ENCODE data around the gene NES.

The NES gene

GRCh38 chr1:156717351-156717750 is 40.1 kb upstream of the NES start:
- TF ChIP-seq CTCF (IDR thresholded peaks at IDR 0.05; ENCODE audit: control insufficient read depth, insufficient read depth, low read depth, low read length, missing control alignments) = no peak
- H3K4me3 ChIP-seq (ENCODE audit: control insufficient read depth, low read depth, low read length) = no peak overlapping the region
- no peak for DNase-seq (ENCODE audit: low read depth)

GRCh38 chr1:156714830-156715229 is 37.6 kb upstream of the NES start:
- H3K4me3 ChIP-seq (ENCODE audit: control insufficient read depth, low read depth, low read length) = no peak overlapping the region
- no peak for TF ChIP-seq CTCF (IDR thresholded peaks at IDR 0.05; ENCODE audit: control insufficient read depth, insufficient read depth, low read depth, low read length, missing control alignments)
- no peak for DNase-seq (ENCODE audit: low read depth)

- no peak overlapping the region for H3K4me3 ChIP-seq (ENCODE audit: control insufficient read depth, low read depth, low read length)
- DNase-seq (ENCODE audit: low read depth) = no peak
- no peak for TF ChIP-seq CTCF (IDR thresholded peaks at IDR 0.05; ENCODE audit: control insufficient read depth, insufficient read depth, low read depth, low read length, missing control alignments)
Measured at GRCh38 chr1:156712626-156713025, 35.4 kb upstream of the NES start.

- DNase-seq (ENCODE audit: low read depth) = no peak
- H3K4me3 ChIP-seq (ENCODE audit: control insufficient read depth, low read depth, low read length) = no peak overlapping the region
- no peak for TF ChIP-seq CTCF (IDR thresholded peaks at IDR 0.05; ENCODE audit: control insufficient read depth, insufficient read depth, low read depth, low read length, missing control alignments)
Measured at GRCh38 chr1:156711011-156711817, 34.0 kb upstream of the NES start.

- no peak overlapping the region for H3K4me3 ChIP-seq (ENCODE audit: control insufficient read depth, low read depth, low read length)
- no peak for TF ChIP-seq CTCF (IDR thresholded peaks at IDR 0.05; ENCODE audit: control insufficient read depth, insufficient read depth, low read depth, low read length, missing control alignments)
- peak; percentile 47 for DNase-seq (ENCODE audit: low read depth)
Measured at GRCh38 chr1:156709757-156710489, 32.7 kb upstream of the NES start.

GRCh38 chr1:156709031-156709430 is 31.8 kb upstream of the NES start:
- H3K4me3 ChIP-seq (ENCODE audit: control insufficient read depth, low read depth, low read length) = no peak overlapping the region
- TF ChIP-seq CTCF (IDR thresholded peaks at IDR 0.05; ENCODE audit: control insufficient read depth, insufficient read depth, low read depth, low read length, missing control alignments) = no peak
- no peak for DNase-seq (ENCODE audit: low read depth)
